Stimulated activated CD8-positive, alpha-beta memory T cell treated with anti-CD3 and anti-CD28 coated beads, Interleukin-7, amount 100 ng/mL, for 48 hours (primary cell): ENCODE measurements around the gene PYDC1.
"Not testable (repeated sequence)": the region's sequence is repeated elsewhere in the genome, so short reads cannot be mapped to it uniquely, and the experiment has no call there.

Experiments used
- DNase-seq, 2 donors: peaks; one replicate each; pipeline ENCODE4 v3.0.0-alpha.2; 2020; ENCODE audit warnings: low read depth in 1 of 2; ENCODE audit errors: extremely low read depth in 1 of 2

PYDC1 gene

DNA sequence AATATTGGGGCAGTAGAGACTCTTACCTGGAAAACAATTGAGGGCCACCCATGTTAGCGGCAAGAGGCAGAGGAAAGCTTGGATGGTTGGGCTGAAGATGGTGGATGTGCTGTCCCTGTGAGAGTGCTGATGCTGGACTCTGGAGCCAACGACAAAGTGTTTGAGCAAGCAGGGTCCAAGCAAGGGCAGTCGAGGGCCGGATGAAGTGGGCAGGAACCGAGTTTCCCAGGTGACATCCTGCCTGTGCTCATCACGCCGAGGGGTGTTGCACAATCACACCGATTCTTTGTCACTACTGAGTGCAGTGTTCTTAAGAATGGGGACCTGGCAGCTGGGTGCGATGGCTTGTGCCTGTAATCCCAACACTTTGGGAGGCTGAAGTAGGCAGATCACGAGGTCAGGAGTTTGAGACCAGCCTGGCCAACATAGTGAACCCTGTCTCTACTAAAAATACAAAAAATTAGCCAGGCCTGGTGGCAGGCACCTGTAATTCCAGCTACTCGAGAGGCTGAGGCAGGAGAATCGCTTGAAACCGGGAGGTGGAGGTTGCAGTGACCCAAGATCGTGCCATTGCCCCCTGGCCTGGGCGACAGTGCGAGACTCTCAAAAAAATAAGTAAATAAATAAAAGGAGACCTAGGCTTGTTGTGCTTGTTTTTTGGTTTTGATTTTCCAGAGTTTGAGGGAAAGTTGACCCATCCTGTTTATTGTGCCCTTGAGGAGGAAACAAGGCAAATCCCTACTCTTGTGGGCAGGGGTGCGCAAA lies 20.4 kb downstream of the PYDC1 start:
- DNase-seq = no peak

DNA sequence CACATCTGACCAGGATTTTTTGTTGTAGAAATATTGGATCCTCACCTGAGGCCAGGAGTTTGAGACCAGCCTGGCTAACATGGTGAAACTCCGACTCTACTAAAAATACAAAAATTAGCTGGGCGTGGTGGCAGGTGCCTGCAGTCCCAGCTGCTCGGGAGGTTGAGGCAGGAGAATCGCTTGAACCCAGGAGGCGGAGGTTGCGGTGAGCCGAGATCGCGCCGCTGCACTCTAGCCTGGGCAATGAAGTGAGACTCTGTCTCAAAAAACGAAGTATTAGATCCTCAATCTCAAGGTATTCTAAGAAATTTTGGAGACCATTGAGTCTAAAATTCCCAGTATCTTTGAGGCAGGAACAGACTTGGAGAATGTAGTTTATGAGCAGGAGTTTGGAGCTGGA lies 21.1 kb downstream of the PYDC1 start:
- DNase-seq = not testable (repeated sequence)

- no peak for DNase-seq
Observed at GRCh38 chr16:31194898-31195297, 22.0 kb downstream of the PYDC1 start.

GRCh38 chr16:31193874-31194273 lies 23.1 kb downstream of the PYDC1 start:
- no peak for DNase-seq

DNA sequence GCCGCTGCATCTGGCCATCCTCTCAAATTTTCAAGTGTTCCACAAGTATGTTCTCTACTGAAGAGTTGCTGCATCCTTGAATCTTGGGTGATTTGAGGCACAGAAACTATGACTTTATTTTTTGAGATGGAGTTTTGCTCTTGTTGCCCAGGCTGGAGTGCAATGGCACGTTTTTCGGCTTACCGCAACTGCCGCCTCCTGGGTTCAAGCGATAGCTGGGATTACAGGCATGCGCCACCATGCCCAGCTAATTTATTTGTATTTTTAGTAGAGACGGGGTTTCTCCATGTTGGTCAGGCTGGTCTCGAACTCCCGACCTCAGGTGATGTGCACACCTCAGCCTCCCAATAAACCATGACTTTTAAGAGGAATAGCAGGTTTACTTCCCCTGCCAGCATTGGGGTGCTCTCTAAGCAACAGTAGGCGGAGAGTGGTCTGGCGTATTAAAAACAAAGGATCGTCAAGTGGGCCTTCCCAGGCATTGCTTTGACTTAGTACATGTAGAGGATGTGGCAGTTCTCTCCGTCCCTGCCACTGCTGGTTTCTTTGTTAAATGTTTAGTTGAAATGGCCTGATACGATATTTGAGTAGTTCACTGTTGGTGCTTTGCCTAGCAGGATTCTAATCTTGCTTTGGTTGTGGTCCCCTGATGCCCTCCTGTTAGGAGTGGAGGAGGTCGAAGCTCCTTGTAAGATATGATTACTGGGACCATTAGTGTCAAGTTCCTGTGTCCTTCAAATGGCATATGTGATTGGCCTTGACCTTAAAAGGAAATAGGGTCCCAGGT lies 23.9 kb downstream of the PYDC1 start:
- no peak for DNase-seq

- DNase-seq = no peak
Observed at GRCh38 chr16:31191697-31192428, 25.1 kb downstream of the PYDC1 start.

GRCh38 chr16:31190818-31191444 lies 26.0 kb downstream of the PYDC1 start:
- DNase-seq = no peak

- DNase-seq = no peak
Observed at GRCh38 chr16:31190061-31190460, 26.9 kb downstream of the PYDC1 start.

GRCh38 chr16:31189412-31189778 lies 27.5 kb downstream of the PYDC1 start:
- DNase-seq = no peak

DNA sequence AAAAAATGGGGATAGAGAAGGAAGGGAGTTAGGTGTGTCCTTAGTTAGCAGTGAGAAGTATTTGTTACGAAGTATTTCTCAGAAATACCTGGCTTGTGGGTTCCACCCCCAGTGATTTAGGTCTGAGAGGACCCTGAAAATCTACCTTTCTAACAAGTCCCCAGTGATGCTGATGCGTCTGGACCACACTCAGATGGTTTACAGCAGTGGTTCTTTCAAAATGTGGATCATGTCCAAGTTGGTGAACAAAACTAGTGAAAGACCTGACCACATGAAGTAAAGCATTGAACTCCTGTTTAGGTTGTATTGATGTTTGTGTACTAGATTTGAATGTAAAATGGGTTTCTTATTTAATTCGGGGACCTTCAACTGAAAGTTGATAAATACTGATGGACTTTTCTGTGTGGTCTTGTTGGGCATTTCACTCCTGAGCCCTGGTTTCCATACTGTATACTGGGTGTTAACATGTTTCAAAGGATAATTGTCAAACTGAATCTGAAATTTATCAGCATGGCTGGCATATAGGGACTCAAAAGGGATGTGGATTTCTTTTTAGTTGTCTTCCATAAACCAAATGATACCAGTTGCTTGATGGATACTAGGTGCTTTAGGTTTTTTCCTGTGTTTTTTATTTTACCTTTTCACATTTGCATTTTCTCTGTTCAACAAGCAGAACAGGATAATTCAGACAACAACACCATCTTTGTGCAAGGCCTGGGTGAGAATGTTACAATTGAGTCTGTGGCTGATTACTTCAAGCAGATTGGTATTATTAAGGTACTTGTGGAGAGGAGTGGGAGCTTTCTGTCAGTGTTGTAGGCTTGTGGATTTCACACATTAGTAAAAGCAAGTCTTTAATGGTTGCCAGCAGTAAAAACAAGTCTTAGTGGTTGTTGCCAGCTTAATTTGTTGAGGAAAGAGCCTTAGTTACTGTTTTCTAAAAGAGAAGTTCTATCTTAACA lies 28.2 kb downstream of the PYDC1 start:
- DNase-seq = no peak

DNA sequence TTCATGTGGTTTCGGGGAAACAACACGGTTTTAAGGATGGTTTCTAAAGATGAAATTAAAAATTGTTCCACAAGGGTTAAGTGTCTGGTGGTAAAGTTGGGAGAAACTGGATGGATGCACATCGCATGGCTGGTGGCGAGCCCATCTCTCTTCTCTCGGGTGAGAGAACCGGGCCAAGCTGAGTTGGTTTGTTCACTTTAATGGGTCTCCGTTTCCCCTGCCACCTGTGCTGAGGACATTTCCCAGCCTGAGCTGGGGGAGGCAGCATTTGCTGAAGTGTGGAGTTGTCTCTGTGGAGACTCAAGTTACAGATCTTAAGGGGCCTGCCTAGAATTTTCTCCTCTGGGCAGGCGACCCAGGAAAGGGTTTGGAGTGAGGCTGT lies 29.1 kb downstream of the PYDC1 start:
- no peak for DNase-seq

GRCh38 chr16:31186930-31187807 lies 29.8 kb downstream of the PYDC1 start:
- no peak for DNase-seq

- DNase-seq = no peak
Observed at GRCh38 chr16:31186176-31186575, 30.8 kb downstream of the PYDC1 start.

- no peak for DNase-seq
Observed at GRCh38 chr16:31185339-31185738, 31.6 kb downstream of the PYDC1 start.

- DNase-seq = no peak
Observed at GRCh38 chr16:31184888-31185287, 32.0 kb downstream of the PYDC1 start.

GRCh38 chr16:31183432-31184428 lies 33.2 kb downstream of the PYDC1 start:
- no peak for DNase-seq

DNA sequence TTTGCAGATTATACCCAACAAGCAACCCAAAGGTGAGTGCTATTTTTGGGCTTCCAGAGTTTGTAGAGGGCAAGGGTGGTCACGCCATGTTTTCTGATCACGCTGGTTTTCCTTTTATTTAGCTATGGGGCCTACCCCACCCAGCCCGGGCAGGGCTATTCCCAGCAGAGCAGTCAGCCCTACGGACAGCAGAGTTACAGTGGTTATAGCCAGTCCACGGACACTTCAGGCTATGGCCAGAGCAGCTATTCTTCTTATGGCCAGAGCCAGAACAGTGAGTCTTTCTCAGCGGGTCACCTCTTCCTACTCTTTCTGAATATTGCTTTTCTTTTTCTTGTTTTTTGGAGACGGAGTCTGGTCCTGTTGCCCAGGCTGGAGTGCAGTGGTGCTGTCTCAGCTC lies 34.5 kb downstream of the PYDC1 start:
- DNase-seq = no peak
